SK-N-SH treated with all-trans-retinoic acid at 6 μM for 48 hours (cell line): ENCODE results near the gene EML4.
"Not testable (repeated sequence)": the region's sequence is repeated elsewhere in the genome, so short reads cannot be mapped to it uniquely, and the experiment has no call there.

Experiments
- ATAC-seq: fragments of 200-7000 bp; cut with Tn5 transposase; 3 replicates; pipeline ENCODE4 v1.9.1; 2020; ENCODE audit warnings: mild to moderate bottlenecking, moderate library complexity
- BACH2 ChIP-seq: fragments of 250-450 bp; sonication (Bioruptor Pico); IDR thresholded peaks from 2 replicates; pipeline ENCODE4 v1.9.0; 2021; ENCODE audit warnings: mild to moderate bottlenecking, borderline replicate concordance
- CSDC2 ChIP-seq: fragments of 250-450 bp; sonication (Bioruptor Pico); IDR thresholded peaks from 2 replicates; pipeline ENCODE4 v1.5.0; 2020; ENCODE audit warnings: mild to moderate bottlenecking, moderate library complexity
- ESRRG ChIP-seq: fragments of 250-450 bp; sonication (Bioruptor Pico); IDR thresholded peaks from 2 replicates; pipeline ENCODE4 v1.6.1; 2021; ENCODE audit warnings: mild to moderate bottlenecking
- GLIS3 ChIP-seq: fragments of 250-450 bp; sonication (Bioruptor Pico); IDR thresholded peaks from 2 replicates; pipeline ENCODE4 v1.5.0; 2020; ENCODE audit warnings: mild to moderate bottlenecking, moderate library complexity
- ISL1 ChIP-seq: fragments of 250-450 bp; sonication (Bioruptor Pico); IDR thresholded peaks from 2 replicates; pipeline ENCODE4 v2.1.2; 2022; ENCODE audit warnings: mild to moderate bottlenecking, moderate library complexity
- OSR1 ChIP-seq: fragments of 250-450 bp; sonication (Bioruptor Pico); IDR thresholded peaks from 2 replicates; pipeline ENCODE4 v1.8.0; 2022; ENCODE audit warnings: moderate library complexity, mild to moderate bottlenecking, inconsistent platforms
- POU6F1 ChIP-seq: fragments of 250-450 bp; sonication (Bioruptor Pico); IDR thresholded peaks from 2 replicates; pipeline ENCODE4 v1.8.0; 2021; ENCODE audit warnings: low read depth, mild to moderate bottlenecking, moderate library complexity, borderline replicate concordance
- PPARA ChIP-seq: fragments of 250-450 bp; sonication (Bioruptor Pico); IDR thresholded peaks from 2 replicates; pipeline ENCODE4 v1.5.0; 2020; ENCODE audit warnings: mild to moderate bottlenecking, borderline replicate concordance
- RARB ChIP-seq: fragments of 250-450 bp; sonication (Bioruptor Pico); IDR thresholded peaks from 2 replicates; pipeline ENCODE4 v1.8.0; 2021; ENCODE audit warnings: mild to moderate bottlenecking, moderate library complexity
- SNAI2 ChIP-seq: fragments of 250-450 bp; sonication (Bioruptor Pico); IDR thresholded peaks from 2 replicates; pipeline ENCODE4 v1.5.0; 2020; ENCODE audit warnings: mild to moderate bottlenecking, moderate library complexity
- TCF4 ChIP-seq: fragments of 250-450 bp; sonication (Bioruptor Pico); IDR thresholded peaks from 2 replicates; pipeline ENCODE4 v1.8.0; 2021; ENCODE audit warnings: mild to moderate bottlenecking, moderate library complexity, borderline replicate concordance
- TOX ChIP-seq: fragments of 250-450 bp; sonication (Bioruptor Pico); IDR thresholded peaks from 2 replicates; pipeline ENCODE4 v1.8.0; 2021; ENCODE audit warnings: mild to moderate bottlenecking, moderate library complexity, borderline replicate concordance
- ZC3H10 ChIP-seq: fragments of 250-450 bp; sonication (Bioruptor Pico); IDR thresholded peaks from 2 replicates; pipeline ENCODE4 v1.5.1; 2021; ENCODE audit warnings: mild to moderate bottlenecking, moderate library complexity
- ZFP3 ChIP-seq: fragments of 250-450 bp; sonication (Bioruptor Pico); IDR thresholded peaks from 2 replicates; pipeline ENCODE4 v1.5.0; 2020; ENCODE audit warnings: mild to moderate bottlenecking, moderate library complexity
- ZFP30 ChIP-seq: fragments of 450-650 bp; formaldehyde crosslinking; IDR thresholded peaks from 2 replicates; pipeline ENCODE4 v1.5.0; 2022; ENCODE audit warnings: mild to moderate bottlenecking, moderate library complexity
- ZNF565 ChIP-seq: fragments of 450-650 bp; formaldehyde crosslinking; conservative IDR thresholded peaks from 2 replicates; pipeline ENCODE4 v1.5.0; 2020; ENCODE audit warnings: low read depth, mild to moderate bottlenecking, moderate library complexity
- ZNF70 ChIP-seq: fragments of 450-650 bp; formaldehyde crosslinking; IDR thresholded peaks from 2 replicates; pipeline ENCODE4 v1.5.0; 2020; ENCODE audit warnings: mild to moderate bottlenecking, moderate library complexity
- ZNF8 ChIP-seq: fragments of 450-650 bp; formaldehyde crosslinking; IDR thresholded peaks from 2 replicates; pipeline ENCODE4 v1.5.0; 2020; ENCODE audit warnings: mild to moderate bottlenecking, moderate library complexity
- TF ChIP-seq, protein P1 (sequence below): fragments of 250-450 bp; sonication (Bioruptor Pico); IDR thresholded peaks from 2 replicates; pipeline ENCODE4 v1.5.0; 2020; ENCODE audit warnings: mild to moderate bottlenecking, moderate library complexity
- TF ChIP-seq, protein P2 (sequence below): fragments of 250-450 bp; sonication (Bioruptor Pico); IDR thresholded peaks from 2 replicates; pipeline ENCODE4 v1.8.0; 2020; ENCODE audit warnings: mild to moderate bottlenecking, moderate library complexity, borderline replicate concordance

EML4 gene

GRCh38 chr2:42342061-42342794 lies 173.1 kb downstream of the EML4 start (continued):
- TF ChIP-seq, protein P1, sequence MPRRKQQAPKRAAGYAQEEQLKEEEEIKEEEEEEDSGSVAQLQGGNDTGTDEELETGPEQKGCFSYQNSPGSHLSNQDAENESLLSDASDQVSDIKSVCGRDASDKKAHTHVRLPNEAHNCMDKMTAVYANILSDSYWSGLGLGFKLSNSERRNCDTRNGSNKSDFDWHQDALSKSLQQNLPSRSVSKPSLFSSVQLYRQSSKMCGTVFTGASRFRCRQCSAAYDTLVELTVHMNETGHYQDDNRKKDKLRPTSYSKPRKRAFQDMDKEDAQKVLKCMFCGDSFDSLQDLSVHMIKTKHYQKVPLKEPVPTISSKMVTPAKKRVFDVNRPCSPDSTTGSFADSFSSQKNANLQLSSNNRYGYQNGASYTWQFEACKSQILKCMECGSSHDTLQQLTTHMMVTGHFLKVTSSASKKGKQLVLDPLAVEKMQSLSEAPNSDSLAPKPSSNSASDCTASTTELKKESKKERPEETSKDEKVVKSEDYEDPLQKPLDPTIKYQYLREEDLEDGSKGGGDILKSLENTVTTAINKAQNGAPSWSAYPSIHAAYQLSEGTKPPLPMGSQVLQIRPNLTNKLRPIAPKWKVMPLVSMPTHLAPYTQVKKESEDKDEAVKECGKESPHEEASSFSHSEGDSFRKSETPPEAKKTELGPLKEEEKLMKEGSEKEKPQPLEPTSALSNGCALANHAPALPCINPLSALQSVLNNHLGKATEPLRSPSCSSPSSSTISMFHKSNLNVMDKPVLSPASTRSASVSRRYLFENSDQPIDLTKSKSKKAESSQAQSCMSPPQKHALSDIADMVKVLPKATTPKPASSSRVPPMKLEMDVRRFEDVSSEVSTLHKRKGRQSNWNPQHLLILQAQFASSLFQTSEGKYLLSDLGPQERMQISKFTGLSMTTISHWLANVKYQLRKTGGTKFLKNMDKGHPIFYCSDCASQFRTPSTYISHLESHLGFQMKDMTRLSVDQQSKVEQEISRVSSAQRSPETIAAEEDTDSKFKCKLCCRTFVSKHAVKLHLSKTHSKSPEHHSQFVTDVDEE = no peak
- TF ChIP-seq ZFP3 (CRISPR knock-in tag) = peak; percentile 53

DNA sequence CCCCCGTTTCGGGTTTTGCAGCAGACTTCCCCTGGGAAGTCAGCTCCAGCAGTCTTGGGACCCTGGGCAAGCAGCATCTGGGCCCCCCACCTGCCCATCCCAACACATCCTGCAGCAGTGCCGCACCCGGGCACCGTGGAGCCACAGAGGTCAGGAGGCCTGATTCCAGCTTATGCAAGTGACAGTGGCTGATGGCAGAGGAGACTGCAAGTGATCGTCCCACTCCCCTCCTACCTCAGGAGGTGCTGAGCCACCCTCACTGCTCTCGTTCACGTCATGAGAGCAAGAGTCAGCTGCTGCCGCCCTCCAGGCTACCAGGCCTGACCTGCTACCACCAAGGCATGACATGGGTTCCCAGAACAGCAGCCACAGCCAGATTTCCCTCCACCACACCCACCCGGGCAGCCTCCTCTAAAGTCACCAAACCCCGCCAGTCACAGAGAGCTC lies 173.7 kb downstream of the EML4 start:
- TF ChIP-seq GLIS3 (CRISPR knock-in tag) (no peak), SNAI2 (CRISPR knock-in tag) (no peak), ZNF70 (no peak), ZFP3 (CRISPR knock-in tag) (no peak)
- ATAC-seq = no peak; the same call in 2 of the 3 replicates

- no peak for ATAC-seq
These were observed 176.8 kb downstream of the EML4 start for GRCh38 chr2:42345986-42346385.

DNA sequence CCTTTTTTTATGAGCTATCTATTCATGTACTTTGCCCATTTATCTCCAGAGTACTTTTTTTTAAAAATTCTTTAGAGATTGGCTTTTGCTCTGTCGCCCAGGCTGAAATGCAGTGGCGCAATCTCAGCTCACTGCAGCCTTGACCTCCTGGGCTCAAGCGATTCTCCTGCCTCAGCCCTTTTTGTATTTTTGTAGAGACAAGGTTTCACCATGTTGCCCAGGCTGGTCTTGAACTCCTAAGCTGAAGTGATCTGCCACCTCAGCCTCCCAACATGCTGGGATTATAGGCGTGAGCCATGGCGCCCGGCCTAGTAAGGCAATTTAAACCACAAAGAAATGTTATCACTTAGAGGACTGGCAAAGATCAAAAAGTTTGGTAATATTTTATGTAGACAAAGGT lies 177.7 kb downstream of the EML4 start:
- ATAC-seq = not testable (repeated sequence)

More at GRCh38 chr2:42345986-42346385, 176.8 kb downstream of the EML4 start:
- TF ChIP-seq ZFP30 (CRISPR knock-in tag) = no peak
- TF ChIP-seq BACH2 = no peak
- no peak for TF ChIP-seq ZNF70
- TF ChIP-seq, protein P1 = no peak
- TF ChIP-seq PPARA (CRISPR knock-in tag) = no peak
- no peak for TF ChIP-seq SNAI2 (CRISPR knock-in tag)
- no peak for TF ChIP-seq TOX (CRISPR knock-in tag)
- no peak for TF ChIP-seq POU6F1 (CRISPR knock-in tag)
- TF ChIP-seq CSDC2 (CRISPR knock-in tag) = no peak
- no peak for TF ChIP-seq ISL1 (CRISPR knock-in tag)
- TF ChIP-seq, protein P2, sequence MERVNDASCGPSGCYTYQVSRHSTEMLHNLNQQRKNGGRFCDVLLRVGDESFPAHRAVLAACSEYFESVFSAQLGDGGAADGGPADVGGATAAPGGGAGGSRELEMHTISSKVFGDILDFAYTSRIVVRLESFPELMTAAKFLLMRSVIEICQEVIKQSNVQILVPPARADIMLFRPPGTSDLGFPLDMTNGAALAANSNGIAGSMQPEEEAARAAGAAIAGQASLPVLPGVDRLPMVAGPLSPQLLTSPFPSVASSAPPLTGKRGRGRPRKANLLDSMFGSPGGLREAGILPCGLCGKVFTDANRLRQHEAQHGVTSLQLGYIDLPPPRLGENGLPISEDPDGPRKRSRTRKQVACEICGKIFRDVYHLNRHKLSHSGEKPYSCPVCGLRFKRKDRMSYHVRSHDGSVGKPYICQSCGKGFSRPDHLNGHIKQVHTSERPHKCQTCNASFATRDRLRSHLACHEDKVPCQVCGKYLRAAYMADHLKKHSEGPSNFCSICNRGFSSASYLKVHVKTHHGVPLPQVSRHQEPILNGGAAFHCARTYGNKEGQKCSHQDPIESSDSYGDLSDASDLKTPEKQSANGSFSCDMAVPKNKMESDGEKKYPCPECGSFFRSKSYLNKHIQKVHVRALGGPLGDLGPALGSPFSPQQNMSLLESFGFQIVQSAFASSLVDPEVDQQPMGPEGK (CRISPR knock-in tag) = no peak
- TF ChIP-seq RARB (CRISPR knock-in tag) = no peak
- TF ChIP-seq OSR1 (CRISPR knock-in tag) = no peak
- TF ChIP-seq ZC3H10 (CRISPR knock-in tag) = no peak
- no peak for TF ChIP-seq ZNF565 (CRISPR knock-in tag)
- TF ChIP-seq ESRRG (CRISPR knock-in tag) = no peak
- no peak for TF ChIP-seq ZNF8 (CRISPR knock-in tag)
- TF ChIP-seq TCF4 (CRISPR knock-in tag) = no peak

- ATAC-seq = not testable (repeated sequence)
These were observed 178.4 kb downstream of the EML4 start for GRCh38 chr2:42347518-42347917.
